ENCODE data around the gene VPS35L. TPM values are rescaled to one million over a fixed set of nuclear protein-coding genes. Genes with fewer than 3 reads are reported as not detected.

Gene VPS35L
- total and polyA plus RNA-seq, 10 of the 15 experiments (the other 5 are each of a cell fraction or from before 2014, with no cell fraction given): 14.9 to 44.1 (median 26.3) TPM

GRCh38 chr16:19645557-19645981, 90.1 kb downstream of the VPS35L start:
- Histone ChIP-seq H3K4me3 (no peak overlapping the region), H3K27ac (ENCODE audit: control insufficient read depth, insufficient read depth) (no peak overlapping the region), H2AFZ (ENCODE audit: control insufficient read depth, low read depth, low read length) (no peak overlapping the region), H3K9ac (ENCODE audit: control insufficient read depth, insufficient read depth, low read length) (no peak overlapping the region), H3K4me1 (ENCODE audit: control insufficient read depth, insufficient read depth, low read length) (no peaks in the 10 kb centered on the region), H3K36me3 (ENCODE audit: control insufficient read depth in 2 of 2, insufficient read depth in 2 of 2, low read length in 1 of 2) (peaks cover 0 to 2% of the 10 kb centered on the region in 2 experiments; a peak in 2 of 4 replicates), H3K4me2 (ENCODE audit: control insufficient read depth, insufficient read depth) (no peak overlapping the region), H3K27me3 (replicated peaks in 1 of 2; ENCODE audit: control insufficient read depth in 2 of 2, insufficient read depth in 2 of 2, low read length in 1 of 2) (no peaks in the 10 kb centered on the region), H4K20me1 (ENCODE audit: control insufficient read depth, insufficient read depth) (no peaks in the 10 kb centered on the region), H3K9me3 (replicated peaks; ENCODE audit: control insufficient read depth, insufficient read depth, low read length) (no peaks in the 10 kb centered on the region), H3K79me2 (ENCODE audit: control insufficient read depth, insufficient read depth, low read length) (no peaks in the 10 kb centered on the region)
- in situ Hi-C loops (cut with MboI): no loop called here
- ChIA-PET RAD21 (ENCODE audit: unreplicated experiment) (no interaction called here), CTCF (no interaction called here), POLR2A (no interaction called here), SMC1A (ENCODE audit: uncharacterized antibody, unreplicated experiment) (no interaction called here)
- ATAC-seq (no peak), FAIRE-seq (no peak), DNase-seq (ENCODE audit: low read depth, low spot score) (no peak)
- intact Hi-C loops (cut with micrococcal nuclease; ENCODE audit: unreplicated experiment): no loop called here
- TF ChIP-seq ZNF24 (IDR thresholded peaks at IDR 0.05) (no peak), FOXK2 (IDR thresholded peaks at IDR 0.05) (no peak), GABPA (IDR thresholded peaks at IDR 0.05; ENCODE audit: low read depth) (no peak), ZBED1 (IDR thresholded peaks at IDR 0.05; ENCODE audit: borderline replicate concordance) (no peak), HDAC6 (IDR thresholded peaks at IDR 0.05; ENCODE audit: unreplicated experiment) (no peak), ZNF207 (IDR thresholded peaks at IDR 0.05; ENCODE audit: borderline replicate concordance) (no peak), RELB (IDR thresholded peaks at IDR 0.05; ENCODE audit: low read depth) (no peak), PML (IDR thresholded peaks at IDR 0.05; ENCODE audit: low read length) (no peak), NR2F1 (conservative IDR thresholded peaks at IDR 0.05) (no peak), BRCA1 (IDR thresholded peaks at IDR 0.05; ENCODE audit: low read depth, low read length) (no peak), CEBPB (IDR thresholded peaks at IDR 0.05; ENCODE audit: borderline replicate concordance in 1 of 2, low read depth in 2 of 2, low read length in 2 of 2) (no peak), ATF7 (IDR thresholded peaks at IDR 0.05; ENCODE audit: low read depth) (no peak), NKRF (conservative IDR thresholded peaks at IDR 0.05) (no peak), CUX1 (IDR thresholded peaks at IDR 0.05; ENCODE audit: insufficient replicate concordance, low read depth, low read length) (no peak), RFX5 (IDR thresholded peaks at IDR 0.05; ENCODE audit: low read depth, low read length) (no peak)
- BruUV-seq (replicated peaks): no TSS peak
- WGBS (ENCODE audit: insufficient coverage, insufficient replicate concordance, low lambda C conversion rate, missing lambda C conversion rate): 88% methylated on average over 7 of the region's 7 CpGs
